HG02840 (cell line): Measurements from ENCODE around the gene FTH1.

Experiments
- ATAC-seq: cut with Tn5 transposase; IDR thresholded peaks from one replicate; pipeline ENCODE4 v1.9.1; 2021; ENCODE audit warnings: mild to moderate bottlenecking, moderate library complexity, moderate number of reproducible peaks; ENCODE audit not compliant: unreplicated experiment, low FRiP score

The FTH1 gene

GRCh38 chr11:61918938-61919704, 48.3 kb downstream of the FTH1 start:
- ATAC-seq = no peak

- no peak for ATAC-seq
Measured at GRCh38 chr11:61918251-61918937, 49.0 kb downstream of the FTH1 start.

GRCh38 chr11:61917334-61918109, 49.9 kb downstream of the FTH1 start, which contains the start of gene RAB3IL1:
Gene RAB3IL1 (minus strand): TSS chr11:61917566. CDS start chr11:61917367, 199 bp downstream.
- no peak for ATAC-seq

- ATAC-seq = no peak
Measured at GRCh38 chr11:61916737-61917333, 50.6 kb downstream of the FTH1 start.

GRCh38 chr11:61914471-61915171, 52.8 kb downstream of the FTH1 start:
- ATAC-seq = no peak
